Activated naive CD4-positive, alpha-beta T cell (primary cell): Measurements from ENCODE around the gene CTRB2.

Experiments used
- DNase-seq, 4 experiments: peaks; one replicate each; lab custom pipeline; 2025; lab: John Stamatoyannopoulos, UW

The CTRB2 gene

GRCh38 chr16:75169899-75170405, 37.0 kb downstream of the CTRB2 start:
- no peak for DNase-seq

GRCh38 chr16:75160386-75160785, 46.6 kb downstream of the CTRB2 start:
- DNase-seq: no peak
